Sigmoid colon (tissue), 7 donors: ENCODE data around the gene SIRT6. TPM values are rescaled to one million over a fixed set of nuclear protein-coding genes. Genes with fewer than 3 reads are reported as not detected.
"Not testable (repeated sequence)": the region's sequence is repeated elsewhere in the genome, so short reads cannot be mapped to it uniquely, and the experiment has no call there.

Experiments
- DNase-seq: peaks from one replicate; pipeline ENCODE4 v3.0.0-alpha.2; 2019
- H3K27ac ChIP-seq, 4 donors: fragments of 200-600 bp; sonication (generic); one replicate each; pipeline ENCODE4 v1.5.1; 2016 to 2019; ENCODE audit warnings: mild to moderate bottlenecking in 1 of 4
- H3K27me3 ChIP-seq, 3 donors: fragments of 200-600 bp; sonication (generic); one replicate each; pipeline ENCODE4 v1.5.1; 2019; ENCODE audit warnings: mild to moderate bottlenecking in 1 of 3
- H3K36me3 ChIP-seq, 4 donors: fragments of 200-600 bp; sonication (generic); one replicate each; pipeline ENCODE4 v1.5.1; 2016 to 2019
- H3K4me1 ChIP-seq, 4 donors: fragments of 200-600 bp; sonication (generic); one replicate each; pipeline ENCODE4 v1.5.1; 2017 to 2019
- H3K4me3 ChIP-seq, 4 donors: fragments of 200-600 bp; sonication (generic); one replicate each; pipeline ENCODE4 v1.5.1; 2017 to 2019; ENCODE audit warnings: mild to moderate bottlenecking in 2 of 4, moderate library complexity in 1 of 4
- H3K9me3 ChIP-seq, 4 donors: fragments of 200-600 bp in 3 of 4; sonication (generic) in 3 of 4; one replicate each; pipeline versions ENCODE4 v1.5.1 to v1.6.1; 2013 to 2019
- CTCF ChIP-seq, 4 experiments: fragments of 450-650 bp in 3 of 4; fragments of 200-600 bp in 1 of 4; IDR thresholded peaks; one replicate each; pipeline ENCODE4 v1.5.1; 2016 to 2019; ENCODE audit warnings: antibody characterized with exemption in 4 of 4, mild to moderate bottlenecking in 3 of 4, moderate library complexity in 2 of 4
- EP300 ChIP-seq, 4 donors: sonication (generic); formaldehyde crosslinking; IDR thresholded peaks; one replicate each; pipeline ENCODE4 v1.6.1; 2017; ENCODE audit warnings: antibody characterized with exemption in 4 of 4
- POLR2A ChIP-seq, 2 donors: fragments of 450-650 bp; IDR thresholded peaks; one replicate each; pipeline ENCODE4 v1.6.1; 2016; ENCODE audit warnings: antibody characterized with exemption in 2 of 2, mild to moderate bottlenecking in 2 of 2, moderate library complexity in 2 of 2
- POLR2AphosphoS5 ChIP-seq, 4 donors: sonication (generic); formaldehyde crosslinking; IDR thresholded peaks; one replicate each; pipeline ENCODE4 v1.6.1; 2017; ENCODE audit warnings: antibody characterized with exemption in 4 of 4
- WGBS, 2 donors: extraction: QIAGEN DNeasy Blood & Tissue Kit; methylation state at CpG; one replicate each; pipeline ENCODE4 v1.1.7; 2013; 5-methylcytosine and 5-hydroxymethylcytosine counted together
- intact Hi-C: fragments of 100-400 bp; cut with DNase I; formaldehyde crosslinking; loops from one replicate; pipeline ENCODE4 v1.15.1; 2023
- polyA plus RNA-seq, 3 donors: library from polyadenylated mRNA; stranded (reverse); fragments of 200-250 nt; gene quantifications; one replicate each; pipeline ENCODE4 v1.2.3, GENCODE V29; 2013
- total RNA-seq, 4 donors: library from RNA; depleted of rRNA; stranded (reverse); fragments of >200 nt; gene quantifications; one replicate each; pipeline ENCODE4 v1.1.0, GENCODE V29; 2016
- donor health status: healthy with polysubstance abuse.
- donor health status: Bipolar disorder and iron deficiency.
- donor health status: healthy.

The SIRT6 gene
- total RNA-seq (10 to 100 TPM; 10.3 to 23.5 (median 18.1) TPM), polyA plus RNA-seq (100 to 1,000 TPM in 2 of 3 donors, 10 to 100 TPM in 1; 66.1 to 132 (median 129) TPM)

- Histone ChIP-seq H3K27me3 (no peaks in the 10 kb centered on the region), H3K27ac (peak within 1 kb of the TSS; percentile 81 to 87 (median 82)), H3K4me1 (peaks cover 0 to 22% (median 20%) of the 10 kb centered on the region in 4 donors), H3K36me3 (peaks cover 0 to 17% (median 3%) of the 10 kb centered on the region in 4 donors), H3K9me3 (no peaks in the 10 kb centered on the region), H3K4me3 (peak within 1 kb of the TSS; percentile 82 to 100 (median 94))
- 0% methylated on average over 58 of the region's 58 CpGs for WGBS, 2 donors
- DNase-seq: peak; percentile 98
- peak; percentile 83 to 91 (median 90) for TF ChIP-seq POLR2AphosphoS5 (IDR thresholded peaks at IDR 0.05)
- no peak for TF ChIP-seq CTCF (IDR thresholded peaks at IDR 0.05)
- TF ChIP-seq EP300 (IDR thresholded peaks at IDR 0.05): peak in 2 of 4 donors; percentile 21 to 51
- TF ChIP-seq POLR2A (IDR thresholded peaks at IDR 0.05): peak; percentile 45 to 74
- intact Hi-C loops: loop anchor here (5.0 kb wide), 1 partner anchor 195 kb away; the partner anchor contains the start of gene EEF2
Measured at GRCh38 chr19:4182084-4182810, at the start of gene SIRT6, which contains the start of gene ANKRD24. TSS of gene SIRT6 (minus strand) at chr19:4182563. CDS start at chr19:4182539, 24 bp downstream. TSS of gene ANKRD24 (plus strand) at chr19:4182689. CDS start at chr19:4186426, 3,737 bp downstream.

DNA sequence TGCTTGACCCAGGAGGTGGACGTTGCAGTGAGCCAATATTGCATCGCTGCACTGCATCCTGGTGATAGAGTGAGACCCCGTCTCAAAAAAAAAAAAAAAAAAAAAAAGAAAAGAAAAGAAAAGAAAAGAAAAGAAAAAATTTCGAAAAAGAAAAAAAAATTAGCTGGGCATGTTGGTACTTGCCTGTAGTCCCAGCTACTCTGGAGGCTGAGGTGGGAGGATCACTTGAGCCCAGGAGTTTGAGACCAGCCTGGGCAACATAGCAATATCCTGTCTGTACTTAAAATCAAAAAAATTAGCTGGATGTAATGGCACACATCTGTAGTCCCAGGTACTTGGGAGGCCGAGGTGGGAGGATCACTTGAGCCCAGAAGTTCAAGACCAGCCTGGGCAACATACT, 49.8 kb upstream of the SIRT6 start:
- H3K27ac ChIP-seq, H3K36me3 ChIP-seq, H3K4me1 ChIP-seq, DNase-seq, H3K4me3 ChIP-seq, intact Hi-C loops, H3K9me3 ChIP-seq: not testable (repeated sequence)
- 76 to 82% methylated on average over 5 of the region's 5 CpGs for WGBS, 2 donors
- H3K27me3 ChIP-seq: peaks cover 12 to 66% (median 22%) of the 10 kb centered on the region in 3 donors

GRCh38 chr19:4231521-4231920, 49.2 kb upstream of the SIRT6 start:
- peaks cover 12 to 67% (median 22%) of the 10 kb centered on the region in 3 donors for H3K27me3 ChIP-seq
- 86 to 93% methylated on average over 6 of the region's 6 CpGs for WGBS, 2 donors
- intact Hi-C loops, H3K36me3 ChIP-seq, H3K27ac ChIP-seq, DNase-seq, H3K4me1 ChIP-seq, H3K4me3 ChIP-seq, H3K9me3 ChIP-seq: not testable (repeated sequence)

DNA sequence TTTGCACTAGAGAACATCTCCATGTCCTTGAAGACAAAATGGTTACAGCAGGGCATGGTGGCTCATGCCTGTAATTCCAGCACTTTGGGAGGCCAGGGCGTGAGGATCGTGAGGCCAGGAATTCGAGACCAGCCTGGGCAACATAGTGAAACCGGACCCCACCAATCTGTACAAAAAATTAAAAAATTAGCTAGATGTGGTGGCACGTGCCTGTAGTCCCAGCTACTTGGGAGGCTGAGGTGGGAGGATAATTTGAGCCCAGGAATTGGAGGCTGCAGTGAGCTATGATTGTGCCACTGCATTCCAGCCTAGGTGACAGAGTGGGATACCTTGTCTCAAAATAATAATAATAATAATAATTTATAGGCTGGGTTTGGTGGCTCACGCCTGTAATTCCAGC, 47.9 kb upstream of the SIRT6 start:
- intact Hi-C loops, H3K4me1 ChIP-seq, H3K4me3 ChIP-seq, H3K9me3 ChIP-seq, H3K27ac ChIP-seq, H3K36me3 ChIP-seq, DNase-seq: not testable (repeated sequence)
- WGBS, 2 donors: 78 to 90% methylated on average over 6 of the region's 6 CpGs
- peaks cover 12 to 67% (median 22%) of the 10 kb centered on the region in 3 donors for H3K27me3 ChIP-seq

DNA sequence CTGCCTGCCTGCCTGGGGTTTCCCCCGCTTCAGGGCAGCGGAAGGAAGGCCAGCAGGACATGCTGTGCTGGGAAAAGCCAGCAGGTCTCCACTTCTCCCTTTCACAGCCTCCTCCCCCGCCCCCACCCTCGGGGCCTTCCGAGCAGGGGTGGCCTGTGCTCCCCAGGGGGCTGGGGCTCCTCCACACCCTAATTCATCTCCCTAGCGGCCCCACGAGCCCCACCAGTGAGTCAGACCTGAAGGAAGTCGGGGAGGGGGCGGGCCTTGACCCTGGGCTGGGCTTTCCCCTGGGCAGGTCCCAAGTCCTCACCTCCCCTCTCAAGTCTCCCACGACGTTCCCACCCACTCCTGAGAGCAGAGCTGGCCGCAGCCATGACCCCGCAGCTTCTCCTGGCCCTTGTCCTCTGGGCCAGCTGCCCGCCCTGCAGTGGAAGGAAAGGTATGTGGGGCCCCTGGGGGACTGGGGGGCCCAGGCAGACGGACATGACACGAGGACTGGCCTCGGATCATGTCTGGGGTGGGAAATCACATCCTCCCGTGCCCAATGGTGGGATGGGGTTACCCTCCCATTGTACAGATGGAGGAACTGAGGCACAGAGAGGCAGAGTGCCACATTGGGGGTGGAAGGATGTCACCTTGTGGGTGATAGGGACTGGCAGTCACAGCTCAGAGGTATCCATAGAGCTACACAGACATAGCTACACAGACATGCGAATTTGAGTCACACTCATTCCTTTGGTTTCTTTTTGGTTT, 47.0 kb upstream of the SIRT6 start, which contains the start of gene EBI3:
EBI3 (plus strand) TSS at position 345 of the 753 bp plus-strand sequence; CDS start at position 373, 28 bp downstream.
- no peaks in the 10 kb centered on the region for H3K9me3 ChIP-seq
- H3K4me3 ChIP-seq: peak within 1 kb of the TSS in 2 of 4 donors; percentile 2 to 11
- TF ChIP-seq EP300 (IDR thresholded peaks at IDR 0.05) (no peak), CTCF (IDR thresholded peaks at IDR 0.05) (no peak), POLR2A (IDR thresholded peaks at IDR 0.05) (no peak), POLR2AphosphoS5 (IDR thresholded peaks at IDR 0.05) (no peak)
- peaks cover 12 to 64% (median 22%) of the 10 kb centered on the region in 3 donors for H3K27me3 ChIP-seq
- DNase-seq: no peak
- 8 to 14% methylated on average over 19 of the region's 19 CpGs for WGBS, 2 donors
- intact Hi-C loops: no loop called here
- H3K36me3 ChIP-seq: no peaks in the 10 kb centered on the region
- H3K4me1 ChIP-seq: no peaks in the 10 kb centered on the region
- H3K27ac ChIP-seq: no peak within 1 kb of the TSS

- intact Hi-C loops: no loop called here
- Histone ChIP-seq H3K27ac (no peak overlapping the region), H3K4me3 (no peak overlapping the region), H3K9me3 (no peaks in the 10 kb centered on the region), H3K4me1 (no peaks in the 10 kb centered on the region), H3K27me3 (peaks cover 12 to 58% (median 22%) of the 10 kb centered on the region in 3 donors), H3K36me3 (no peaks in the 10 kb centered on the region)
- WGBS, 2 donors: 46 to 69% methylated on average over 2 of the region's 2 CpGs
- DNase-seq: no peak
- TF ChIP-seq EP300 (IDR thresholded peaks at IDR 0.05) (no peak), POLR2A (IDR thresholded peaks at IDR 0.05) (no peak), CTCF (IDR thresholded peaks at IDR 0.05) (no peak)
Measured at GRCh38 chr19:4228765-4229178, 46.4 kb upstream of the SIRT6 start.
